OCI-LY7 (cell line): ENCODE results near the gene DDC. TPM values are rescaled to one million over a fixed set of nuclear protein-coding genes. Genes with fewer than 3 reads are reported as not detected.

Experiments used
- BruUV-seq: library from RNA; stranded (reverse); fragments of 400-500 nt; replicated peaks from 2 replicates; lab custom pipeline; 2021; lab: Mats Ljungman, UMichigan
- CTCF ChIA-PET: fragments of 300-600 bp; sonication (Branson Sonifier 250); formaldehyde crosslinking; loops from one replicate; lab custom pipeline; 2022; ENCODE audit warnings: antibody characterized with exemption; ENCODE audit not compliant: unreplicated experiment; lab: Charles Lee
- POLR2A ChIA-PET: fragments of 300-600 bp; sonication (Branson Sonifier 250); formaldehyde crosslinking; loops from one replicate; lab custom pipeline; 2022; ENCODE audit warnings: antibody characterized with exemption; lab: Charles Lee
- DNase-seq: peaks from one replicate; pipeline ENCODE4 v3.0.0-alpha.2; 2015; ENCODE audit warnings: low spot score
- H2AFZ ChIP-seq: fragments of 200-600 bp; sonication (generic), shearing (Covaris generic); 2 replicates; pipeline ENCODE4 v1.6.1; 2014; ENCODE audit warnings: mild to moderate bottlenecking, antibody characterized with exemption, low read length, moderate library complexity
- H3K27ac ChIP-seq: fragments of 200-600 bp; sonication (generic); 2 replicates; pipeline ENCODE4 v1.5.1; 2014; ENCODE audit warnings: mixed run types, low read depth, mild to moderate bottlenecking, moderate library complexity, low read length, inconsistent platforms; ENCODE audit not compliant: poor library complexity, severe bottlenecking
- H3K36me3 ChIP-seq: fragments of 200-600 bp; sonication (generic); 2 replicates; pipeline ENCODE4 v1.6.1; 2014; ENCODE audit warnings: mild to moderate bottlenecking, antibody characterized with exemption, low read length, moderate library complexity, mixed read lengths; ENCODE audit not compliant: insufficient read depth
- H3K4me1 ChIP-seq: fragments of 200-600 bp; sonication (generic); 2 replicates; pipeline ENCODE4 v1.5.1; 2014; ENCODE audit warnings: mild to moderate bottlenecking, low read length; ENCODE audit not compliant: insufficient read depth, poor library complexity, severe bottlenecking
- H3K4me2 ChIP-seq: fragments of 200-600 bp; sonication (generic); 2 replicates; pipeline ENCODE4 v1.6.1; 2014; ENCODE audit warnings: mild to moderate bottlenecking, low read length
- H3K4me3 ChIP-seq: fragments of 200-600 bp; sonication (generic); 2 replicates; pipeline ENCODE4 v1.5.1; 2014; ENCODE audit warnings: mild to moderate bottlenecking, low read depth, low read length; ENCODE audit not compliant: poor library complexity, severe bottlenecking
- H3K79me2 ChIP-seq: fragments of 200-600 bp; sonication (generic); 2 replicates; pipeline ENCODE4 v1.6.1; 2016; ENCODE audit warnings: low read depth, mild to moderate bottlenecking, low read length, moderate library complexity, mixed read lengths; ENCODE audit not compliant: insufficient read depth
- H3K9me2 ChIP-seq: fragments of 200-600 bp; sonication (generic); 2 replicates; pipeline ENCODE4 v1.6.1; 2016; ENCODE audit warnings: mild to moderate bottlenecking, low read length, mixed read lengths; ENCODE audit not compliant: insufficient read depth
- H3K9me3 ChIP-seq: fragments of 200-600 bp; sonication (generic); 2 replicates; pipeline ENCODE4 v1.6.1; 2014; ENCODE audit warnings: mild to moderate bottlenecking, mixed run types, low read length, mixed read lengths
- H4K20me1 ChIP-seq: fragments of 200-600 bp; sonication (generic); 2 replicates; pipeline ENCODE4 v1.6.1; 2014; ENCODE audit warnings: mild to moderate bottlenecking, antibody characterized with exemption, low read length, moderate library complexity, mixed read lengths; ENCODE audit not compliant: insufficient read depth
- CTCF ChIP-seq: fragments of 200-600 bp; sonication (generic); conservative IDR thresholded peaks from 2 replicates; pipeline ENCODE4 v1.5.1; 2014; ENCODE audit warnings: mild to moderate bottlenecking, antibody characterized with exemption, low read length, moderate library complexity, mixed read lengths
- EZH2phosphoT487 ChIP-seq: fragments of 200-600 bp; sonication (generic); IDR thresholded peaks from 2 replicates; pipeline ENCODE4 v1.6.1; 2018; ENCODE audit warnings: low read depth, borderline replicate concordance, mild to moderate bottlenecking, mixed run types, antibody characterized with exemption, low read length, moderate library complexity, mixed read lengths
- intact Hi-C: fragments of 100-400 bp; cut with micrococcal nuclease; formaldehyde crosslinking; loops from one replicate; pipeline ENCODE4 v1.10.0; 2022; ENCODE audit not compliant: unreplicated experiment
- total RNA-seq, 2 experiments: library from RNA; depleted of rRNA in 1 of 2; stranded (reverse); fragments of >200 nt in 1 of 2; shearing (Covaris generic) in 1 of 2; gene quantifications; 2 replicates each; pipeline ENCODE4 v1.2.3, GENCODE V29; 2014 to 2022

The DDC gene
- total RNA-seq, 2 experiments from 2014 or later: not detected

GRCh38 chr7:50415844-50416364, 149.3 kb downstream of the DDC start:
- no peak overlapping the region for H3K27ac ChIP-seq
- no peak for TF ChIP-seq EZH2phosphoT487
- TF ChIP-seq CTCF: no peak
- H3K4me3 ChIP-seq: no peak overlapping the region
- intact Hi-C loops: loop anchor here (2.0 to 5.0 kb wide), 3 partner anchors 41 to 111 kb away; partner anchors contain the start of gene IKZF1
- BruUV-seq: no TSS peak
- CTCF ChIA-PET: interaction anchor here (1.5 kb wide), 1 partner anchor 280 kb away, joined by 3 read pairs; no protein-coding TSS in a partner anchor
- no peaks in the 10 kb centered on the region for H4K20me1 ChIP-seq
- no peaks in the 10 kb centered on the region for H3K9me2 ChIP-seq
- H3K4me1 ChIP-seq: peaks cover 49% of the 10 kb centered on the region
- no peaks in the 10 kb centered on the region for H3K9me3 ChIP-seq
- H3K36me3 ChIP-seq: no peaks in the 10 kb centered on the region
- POLR2A ChIA-PET: interaction anchor here (0.6 to 1.8 kb wide), 8 partner anchors 17 to 1105 kb away, joined by 3 to 6 read pairs (median 3); no protein-coding TSS in a partner anchor
- peak overlapping the region; percentile 46 for H3K4me2 ChIP-seq
- H3K79me2 ChIP-seq: no peaks in the 10 kb centered on the region
- no peak overlapping the region; the same call in 1 of the 2 replicates for H2AFZ ChIP-seq
- DNase-seq: no peak

DNA sequence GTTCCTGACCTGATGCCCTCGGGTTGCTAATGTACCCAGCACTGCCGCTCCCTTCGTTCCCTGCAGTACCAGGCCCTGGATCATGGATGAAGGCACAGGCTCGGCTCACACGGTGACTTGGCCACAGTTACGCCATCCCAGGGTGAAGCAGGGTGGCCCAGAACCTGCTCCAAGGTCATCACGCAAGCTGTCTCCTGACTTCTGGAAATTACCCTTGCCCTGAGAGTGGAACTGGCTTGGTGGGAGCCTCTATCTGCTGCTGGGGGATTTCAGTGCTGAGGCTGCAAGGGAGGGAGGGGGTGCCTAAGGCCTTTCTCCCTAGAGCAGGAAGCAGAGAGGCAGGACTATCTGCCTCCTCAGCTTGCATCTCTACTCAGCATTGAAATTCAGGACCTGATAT, 151.6 kb downstream of the DDC start:
- ChIA-PET CTCF (no interaction called here), POLR2A (no interaction called here)
- Histone ChIP-seq H3K4me2 (no peak overlapping the region), H3K27ac (peak overlapping the region; percentile 12), H3K4me1 (peaks cover 67% of the 10 kb centered on the region), H3K9me3 (no peaks in the 10 kb centered on the region), H3K79me2 (no peaks in the 10 kb centered on the region), H4K20me1 (no peaks in the 10 kb centered on the region), H3K9me2 (no peaks in the 10 kb centered on the region), H3K36me3 (no peaks in the 10 kb centered on the region), H2AFZ (no peak overlapping the region; the same call in 1 of the 2 replicates), H3K4me3 (no peak overlapping the region)
- no peak for TF ChIP-seq CTCF
- no peak for TF ChIP-seq EZH2phosphoT487
- no TSS peak for BruUV-seq
- DNase-seq: no peak
- intact Hi-C loops: no loop called here

GRCh38 chr7:50412973-50413372, 152.2 kb downstream of the DDC start:
- Histone ChIP-seq H3K4me1 (peaks cover 67% of the 10 kb centered on the region), H3K36me3 (no peaks in the 10 kb centered on the region), H3K9me2 (no peaks in the 10 kb centered on the region), H2AFZ (no peak overlapping the region; the same call in 1 of the 2 replicates), H3K79me2 (no peaks in the 10 kb centered on the region), H3K9me3 (no peaks in the 10 kb centered on the region), H3K27ac (no peak overlapping the region), H3K4me2 (peak overlapping the region; percentile 43), H4K20me1 (no peaks in the 10 kb centered on the region), H3K4me3 (no peak overlapping the region)
- POLR2A ChIA-PET: no interaction called here
- no TSS peak for BruUV-seq
- intact Hi-C loops: no loop called here
- TF ChIP-seq EZH2phosphoT487 (no peak), CTCF (no peak)
- CTCF ChIA-PET: no interaction called here
- peak; percentile 49 for DNase-seq
